ENCODE data around the gene DDX10.

Gene DDX10

GRCh38 chr11:108715239-108715638 lies 50.4 kb downstream of the DDX10 start:
- Histone ChIP-seq H3K4me1 (ENCODE audit: control insufficient read depth, insufficient read depth, low read length) (no peaks in the 10 kb centered on the region), H3K36me3 (ENCODE audit: control insufficient read depth, insufficient read depth, low read length) (peaks cover 39% of the 10 kb centered on the region), H3K9ac (ENCODE audit: low read depth, low read length) (no peak overlapping the region), H3K27me3 (ENCODE audit: control insufficient read depth, insufficient read depth, low read length) (no peaks in the 10 kb centered on the region), H3K9me3 (ENCODE audit: control insufficient read depth, insufficient read depth, low read length) (no peaks in the 10 kb centered on the region), H3K27ac (ENCODE audit: low read depth, low read length) (no peak overlapping the region), H3K4me3 (ENCODE audit: low read depth, low read length) (no peak overlapping the region)

GRCh38 chr11:108718466-108718865 lies 53.6 kb downstream of the DDX10 start:
- Histone ChIP-seq H3K4me1 (ENCODE audit: control insufficient read depth, insufficient read depth, low read length) (no peaks in the 10 kb centered on the region), H3K9ac (ENCODE audit: low read depth, low read length) (no peak overlapping the region), H3K27me3 (ENCODE audit: control insufficient read depth, insufficient read depth, low read length) (no peaks in the 10 kb centered on the region), H3K27ac (ENCODE audit: low read depth, low read length) (no peak overlapping the region), H3K9me3 (ENCODE audit: control insufficient read depth, insufficient read depth, low read length) (no peaks in the 10 kb centered on the region), H3K36me3 (ENCODE audit: control insufficient read depth, insufficient read depth, low read length) (peaks cover 57% of the 10 kb centered on the region), H3K4me3 (ENCODE audit: low read depth, low read length) (no peak overlapping the region)

- H3K27me3 ChIP-seq (ENCODE audit: control insufficient read depth, insufficient read depth, low read length): no peaks in the 10 kb centered on the region
- H3K9me3 ChIP-seq (ENCODE audit: control insufficient read depth, insufficient read depth, low read length): no peaks in the 10 kb centered on the region
- H3K4me3 ChIP-seq (ENCODE audit: low read depth, low read length): no peak overlapping the region
- no peak overlapping the region for H3K9ac ChIP-seq (ENCODE audit: low read depth, low read length)
- no peak overlapping the region for H3K27ac ChIP-seq (ENCODE audit: low read depth, low read length)
- H3K4me1 ChIP-seq (ENCODE audit: control insufficient read depth, insufficient read depth, low read length): no peaks in the 10 kb centered on the region
- peaks cover 37% of the 10 kb centered on the region for H3K36me3 ChIP-seq (ENCODE audit: control insufficient read depth, insufficient read depth, low read length)
Observed at GRCh38 chr11:108724974-108725689, 60.3 kb downstream of the DDX10 start.

GRCh38 chr11:108726077-108726800 lies 61.4 kb downstream of the DDX10 start:
- Histone ChIP-seq H3K9ac (ENCODE audit: low read depth, low read length) (no peak overlapping the region), H3K36me3 (ENCODE audit: control insufficient read depth, insufficient read depth, low read length) (peaks cover 30% of the 10 kb centered on the region), H3K27me3 (ENCODE audit: control insufficient read depth, insufficient read depth, low read length) (no peaks in the 10 kb centered on the region), H3K4me1 (ENCODE audit: control insufficient read depth, insufficient read depth, low read length) (no peaks in the 10 kb centered on the region), H3K27ac (ENCODE audit: low read depth, low read length) (no peak overlapping the region), H3K4me3 (ENCODE audit: low read depth, low read length) (no peak overlapping the region), H3K9me3 (ENCODE audit: control insufficient read depth, insufficient read depth, low read length) (no peaks in the 10 kb centered on the region)

- Histone ChIP-seq H3K4me1 (ENCODE audit: control insufficient read depth, insufficient read depth, low read length) (no peaks in the 10 kb centered on the region), H3K36me3 (ENCODE audit: control insufficient read depth, insufficient read depth, low read length) (peaks cover 19% of the 10 kb centered on the region), H3K9ac (ENCODE audit: low read depth, low read length) (no peak overlapping the region)
Observed at GRCh38 chr11:108727665-108728064, 62.8 kb downstream of the DDX10 start.

GRCh38 chr11:108729227-108729871 lies 64.5 kb downstream of the DDX10 start:
- Histone ChIP-seq H3K9ac (ENCODE audit: low read depth, low read length) (no peak overlapping the region), H3K27ac (ENCODE audit: low read depth, low read length) (no peak overlapping the region), H3K4me3 (ENCODE audit: low read depth, low read length) (no peak overlapping the region), H3K36me3 (ENCODE audit: control insufficient read depth, insufficient read depth, low read length) (peaks cover 3% of the 10 kb centered on the region), H3K27me3 (ENCODE audit: control insufficient read depth, insufficient read depth, low read length) (no peaks in the 10 kb centered on the region), H3K4me1 (ENCODE audit: control insufficient read depth, insufficient read depth, low read length) (peaks cover 11% of the 10 kb centered on the region), H3K9me3 (ENCODE audit: control insufficient read depth, insufficient read depth, low read length) (no peaks in the 10 kb centered on the region)

More at GRCh38 chr11:108727665-108728064, 62.8 kb downstream of the DDX10 start:
- no peak overlapping the region for H3K4me3 ChIP-seq (ENCODE audit: low read depth, low read length)
- H3K27ac ChIP-seq (ENCODE audit: low read depth, low read length): no peak overlapping the region
- no peaks in the 10 kb centered on the region for H3K9me3 ChIP-seq (ENCODE audit: control insufficient read depth, insufficient read depth, low read length)
- H3K27me3 ChIP-seq (ENCODE audit: control insufficient read depth, insufficient read depth, low read length): no peaks in the 10 kb centered on the region

- H3K4me3 ChIP-seq (ENCODE audit: low read depth, low read length): no peak overlapping the region
- no peaks in the 10 kb centered on the region; the same call in none of the 2 replicates for H3K36me3 ChIP-seq (ENCODE audit: control insufficient read depth, insufficient read depth, low read length)
- no peaks in the 10 kb centered on the region for H3K9me3 ChIP-seq (ENCODE audit: control insufficient read depth, insufficient read depth, low read length)
- H3K27ac ChIP-seq (ENCODE audit: low read depth, low read length): no peak overlapping the region
- H3K27me3 ChIP-seq (ENCODE audit: control insufficient read depth, insufficient read depth, low read length): no peaks in the 10 kb centered on the region
- H3K9ac ChIP-seq (ENCODE audit: low read depth, low read length): no peak overlapping the region
- peaks cover 16% of the 10 kb centered on the region for H3K4me1 ChIP-seq (ENCODE audit: control insufficient read depth, insufficient read depth, low read length)
Observed at GRCh38 chr11:108732395-108732794, 67.5 kb downstream of the DDX10 start.

GRCh38 chr11:108733479-108734116 lies 68.7 kb downstream of the DDX10 start:
- H3K4me3 ChIP-seq (ENCODE audit: low read depth, low read length): no peak overlapping the region
- peaks cover 16% of the 10 kb centered on the region for H3K4me1 ChIP-seq (ENCODE audit: control insufficient read depth, insufficient read depth, low read length)
- H3K9me3 ChIP-seq (ENCODE audit: control insufficient read depth, insufficient read depth, low read length): no peaks in the 10 kb centered on the region
- no peaks in the 10 kb centered on the region; the same call in none of the 2 replicates for H3K36me3 ChIP-seq (ENCODE audit: control insufficient read depth, insufficient read depth, low read length)
- H3K27ac ChIP-seq (ENCODE audit: low read depth, low read length): peak overlapping the region; percentile 40
- no peaks in the 10 kb centered on the region for H3K27me3 ChIP-seq (ENCODE audit: control insufficient read depth, insufficient read depth, low read length)
- no peak overlapping the region for H3K9ac ChIP-seq (ENCODE audit: low read depth, low read length)

GRCh38 chr11:108734283-108734682 lies 69.4 kb downstream of the DDX10 start:
- H3K9me3 ChIP-seq (ENCODE audit: control insufficient read depth, insufficient read depth, low read length): no peaks in the 10 kb centered on the region
- H3K27me3 ChIP-seq (ENCODE audit: control insufficient read depth, insufficient read depth, low read length): no peaks in the 10 kb centered on the region
- H3K27ac ChIP-seq (ENCODE audit: low read depth, low read length): no peak overlapping the region
- no peak overlapping the region for H3K9ac ChIP-seq (ENCODE audit: low read depth, low read length)
- no peaks in the 10 kb centered on the region; the same call in none of the 2 replicates for H3K36me3 ChIP-seq (ENCODE audit: control insufficient read depth, insufficient read depth, low read length)
- H3K4me3 ChIP-seq (ENCODE audit: low read depth, low read length): no peak overlapping the region
- H3K4me1 ChIP-seq (ENCODE audit: control insufficient read depth, insufficient read depth, low read length): peaks cover 16% of the 10 kb centered on the region

GRCh38 chr11:108734956-108735559 lies 70.2 kb downstream of the DDX10 start:
- Histone ChIP-seq H3K9me3 (ENCODE audit: control insufficient read depth, insufficient read depth, low read length) (no peaks in the 10 kb centered on the region), H3K4me3 (ENCODE audit: low read depth, low read length) (no peak overlapping the region), H3K36me3 (ENCODE audit: control insufficient read depth, insufficient read depth, low read length) (no peaks in the 10 kb centered on the region; the same call in none of the 2 replicates), H3K4me1 (ENCODE audit: control insufficient read depth, insufficient read depth, low read length) (peaks cover 16% of the 10 kb centered on the region), H3K27ac (ENCODE audit: low read depth, low read length) (no peak overlapping the region), H3K27me3 (ENCODE audit: control insufficient read depth, insufficient read depth, low read length) (no peaks in the 10 kb centered on the region), H3K9ac (ENCODE audit: low read depth, low read length) (no peak overlapping the region)
